ENCODE results near the gene GSTP1.

Gene GSTP1

DNA sequence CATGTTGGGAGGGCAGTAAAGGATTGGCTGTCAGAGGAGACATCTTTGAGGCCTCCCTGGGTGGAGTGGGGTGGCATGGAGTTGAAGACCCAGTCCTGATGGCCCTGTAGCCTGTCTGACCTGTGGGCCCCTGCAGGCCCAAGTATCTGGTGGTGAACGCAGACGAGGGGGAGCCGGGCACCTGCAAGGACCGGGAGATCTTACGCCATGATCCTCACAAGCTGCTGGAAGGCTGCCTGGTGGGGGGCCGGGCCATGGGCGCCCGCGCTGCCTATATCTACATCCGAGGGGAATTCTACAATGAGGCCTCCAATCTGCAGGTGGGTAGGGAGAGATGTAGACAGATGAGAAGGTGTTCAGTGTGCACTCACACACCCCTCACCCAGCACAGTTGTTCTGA lies 25.7 kb downstream of the GSTP1 start:
- H3K4me2 ChIP-seq (ENCODE audit: low read depth, low read length, poor library complexity, severe bottlenecking) = no peak overlapping the region
- H3K9ac ChIP-seq (ENCODE audit: low read length) = no peak overlapping the region
- no peak overlapping the region for H2AFZ ChIP-seq (ENCODE audit: low read depth, low read length, severe bottlenecking)
- H3K79me2 ChIP-seq (ENCODE audit: insufficient read depth, low read length) = peaks cover 11% of the 10 kb centered on the region
- no peaks in the 10 kb centered on the region for H4K20me1 ChIP-seq (ENCODE audit: low read depth, low read length)
- H3K27ac ChIP-seq (ENCODE audit: low read depth, low read length) = no peak overlapping the region
- no peaks in the 10 kb centered on the region for H3K36me3 ChIP-seq (ENCODE audit: low read length)
- H3K4me3 ChIP-seq (ENCODE audit: insufficient read depth, low read length, poor library complexity, severe bottlenecking) = no peak overlapping the region
- H3K9me2 ChIP-seq (replicated peaks; ENCODE audit: insufficient read depth, low read length) = no peaks in the 10 kb centered on the region
- no peak for TF ChIP-seq EZH2phosphoT487 (conservative IDR thresholded peaks at IDR 0.05; ENCODE audit: low read length)
- TF ChIP-seq, protein P1, sequence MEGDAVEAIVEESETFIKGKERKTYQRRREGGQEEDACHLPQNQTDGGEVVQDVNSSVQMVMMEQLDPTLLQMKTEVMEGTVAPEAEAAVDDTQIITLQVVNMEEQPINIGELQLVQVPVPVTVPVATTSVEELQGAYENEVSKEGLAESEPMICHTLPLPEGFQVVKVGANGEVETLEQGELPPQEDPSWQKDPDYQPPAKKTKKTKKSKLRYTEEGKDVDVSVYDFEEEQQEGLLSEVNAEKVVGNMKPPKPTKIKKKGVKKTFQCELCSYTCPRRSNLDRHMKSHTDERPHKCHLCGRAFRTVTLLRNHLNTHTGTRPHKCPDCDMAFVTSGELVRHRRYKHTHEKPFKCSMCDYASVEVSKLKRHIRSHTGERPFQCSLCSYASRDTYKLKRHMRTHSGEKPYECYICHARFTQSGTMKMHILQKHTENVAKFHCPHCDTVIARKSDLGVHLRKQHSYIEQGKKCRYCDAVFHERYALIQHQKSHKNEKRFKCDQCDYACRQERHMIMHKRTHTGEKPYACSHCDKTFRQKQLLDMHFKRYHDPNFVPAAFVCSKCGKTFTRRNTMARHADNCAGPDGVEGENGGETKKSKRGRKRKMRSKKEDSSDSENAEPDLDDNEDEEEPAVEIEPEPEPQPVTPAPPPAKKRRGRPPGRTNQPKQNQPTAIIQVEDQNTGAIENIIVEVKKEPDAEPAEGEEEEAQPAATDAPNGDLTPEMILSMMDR (IDR thresholded peaks at IDR 0.05; ENCODE audit: insufficient read depth, low read length, poor library complexity, severe bottlenecking) = no peak
- no peaks in the 10 kb centered on the region for H3K9me3 ChIP-seq (ENCODE audit: insufficient read depth, low read length)
- H3K27me3 ChIP-seq (ENCODE audit: low read length) = no peaks in the 10 kb centered on the region
- no peaks in the 10 kb centered on the region; the same call in 1 of the 2 replicates for H3F3A ChIP-seq (ENCODE audit: insufficient read depth)

DNA sequence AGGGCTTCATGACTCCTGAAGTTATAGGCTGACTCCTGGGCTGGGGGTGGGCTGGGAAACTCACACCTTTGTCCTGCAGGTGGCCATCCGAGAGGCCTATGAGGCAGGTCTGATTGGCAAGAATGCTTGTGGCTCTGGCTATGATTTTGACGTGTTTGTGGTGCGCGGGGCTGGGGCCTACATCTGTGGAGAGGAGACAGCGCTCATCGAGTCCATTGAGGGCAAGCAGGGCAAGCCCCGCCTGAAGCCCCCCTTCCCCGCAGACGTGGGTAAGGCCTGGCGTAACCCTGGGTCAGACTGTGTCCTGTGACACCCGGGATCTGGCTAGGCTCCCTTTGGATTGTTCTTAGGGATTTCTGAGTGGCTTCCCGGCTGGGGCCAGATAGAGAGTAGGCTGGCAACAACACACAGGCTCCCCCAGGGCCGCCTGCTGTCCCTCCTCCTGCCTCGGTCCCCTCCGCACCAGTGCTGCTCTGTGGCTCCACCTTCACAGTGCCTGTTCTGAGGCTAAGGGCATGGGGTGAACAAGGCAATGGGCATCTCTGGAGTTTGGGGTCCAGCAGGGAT lies 26.8 kb downstream of the GSTP1 start:
- no peaks in the 10 kb centered on the region; the same call in 1 of the 2 replicates for H3F3A ChIP-seq (ENCODE audit: insufficient read depth)
- no peak overlapping the region for H3K4me3 ChIP-seq (ENCODE audit: insufficient read depth, low read length, poor library complexity, severe bottlenecking)
- no peak overlapping the region for H2AFZ ChIP-seq (ENCODE audit: low read depth, low read length, severe bottlenecking)
- H3K36me3 ChIP-seq (ENCODE audit: low read length) = no peaks in the 10 kb centered on the region
- no peaks in the 10 kb centered on the region for H4K20me1 ChIP-seq (ENCODE audit: low read depth, low read length)
- H3K9me3 ChIP-seq (ENCODE audit: insufficient read depth, low read length) = no peaks in the 10 kb centered on the region
- no peaks in the 10 kb centered on the region for H3K27me3 ChIP-seq (ENCODE audit: low read length)
- H3K9ac ChIP-seq (ENCODE audit: low read length) = no peak overlapping the region
- TF ChIP-seq, protein P1 (IDR thresholded peaks at IDR 0.05; ENCODE audit: insufficient read depth, low read length, poor library complexity, severe bottlenecking) = no peak
- TF ChIP-seq EZH2phosphoT487 (conservative IDR thresholded peaks at IDR 0.05; ENCODE audit: low read length) = no peak
- H3K4me2 ChIP-seq (ENCODE audit: low read depth, low read length, poor library complexity, severe bottlenecking) = no peak overlapping the region
- H3K27ac ChIP-seq (ENCODE audit: low read depth, low read length) = no peak overlapping the region
- H3K79me2 ChIP-seq (ENCODE audit: insufficient read depth, low read length) = peaks cover 11% of the 10 kb centered on the region
- H3K9me2 ChIP-seq (replicated peaks; ENCODE audit: insufficient read depth, low read length) = no peaks in the 10 kb centered on the region

DNA sequence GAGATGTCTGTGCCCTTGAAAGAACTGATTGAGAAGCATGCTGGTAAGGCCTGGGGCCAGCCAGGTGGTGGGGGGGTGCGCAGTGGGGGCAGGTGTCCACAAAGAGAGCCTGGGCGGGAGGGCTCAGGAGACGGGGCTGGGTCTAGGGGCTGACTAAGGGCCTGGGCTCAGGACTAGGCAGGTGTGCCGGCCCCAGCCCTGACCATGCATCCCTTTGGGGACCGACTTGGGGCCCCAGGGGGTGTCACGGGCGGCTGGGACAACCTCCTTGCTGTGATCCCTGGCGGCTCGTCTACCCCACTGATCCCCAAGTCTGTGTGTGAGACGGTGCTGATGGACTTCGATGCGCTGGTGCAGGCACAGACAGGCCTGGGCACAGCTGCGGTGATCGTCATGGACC lies 27.6 kb downstream of the GSTP1 start:
- Histone ChIP-seq H3K4me2 (ENCODE audit: low read depth, low read length, poor library complexity, severe bottlenecking) (no peak overlapping the region), H4K20me1 (ENCODE audit: low read depth, low read length) (no peaks in the 10 kb centered on the region), H3K79me2 (ENCODE audit: insufficient read depth, low read length) (peaks cover 11% of the 10 kb centered on the region), H3K27ac (ENCODE audit: low read depth, low read length) (no peak overlapping the region), H3K36me3 (ENCODE audit: low read length) (no peaks in the 10 kb centered on the region), H3K9ac (ENCODE audit: low read length) (no peak overlapping the region), H3F3A (ENCODE audit: insufficient read depth) (no peaks in the 10 kb centered on the region; the same call in 1 of the 2 replicates), H3K27me3 (ENCODE audit: low read length) (no peaks in the 10 kb centered on the region), H3K9me3 (ENCODE audit: insufficient read depth, low read length) (no peaks in the 10 kb centered on the region), H3K9me2 (replicated peaks; ENCODE audit: insufficient read depth, low read length) (no peaks in the 10 kb centered on the region), H3K4me3 (ENCODE audit: insufficient read depth, low read length, poor library complexity, severe bottlenecking) (no peak overlapping the region), H2AFZ (ENCODE audit: low read depth, low read length, severe bottlenecking) (no peak overlapping the region)
- TF ChIP-seq, protein P1 (IDR thresholded peaks at IDR 0.05; ENCODE audit: insufficient read depth, low read length, poor library complexity, severe bottlenecking) = no peak
- no peak for TF ChIP-seq EZH2phosphoT487 (conservative IDR thresholded peaks at IDR 0.05; ENCODE audit: low read length)

Data from SU-DHL-6 (cell line).